CD1c-positive myeloid dendritic cell (primary cell): Measurements from ENCODE around the gene USB1.

ENCODE experiments used
- DNase-seq: peaks from one replicate; pipeline ENCODE4 v3.0.0-alpha.2; 2016; ENCODE audit errors: extremely low spot score

The USB1 gene

GRCh38 chr16:58018803-58019202 lies 17.6 kb downstream of the USB1 start:
- no peak for DNase-seq

GRCh38 chr16:58019866-58020538 lies 18.8 kb downstream of the USB1 start:
- no peak for DNase-seq

GRCh38 chr16:58020628-58021521 lies 19.7 kb downstream of the USB1 start:
- peak; percentile 49 for DNase-seq

- no peak for DNase-seq
Measured at GRCh38 chr16:58021661-58022551, 20.7 kb downstream of the USB1 start.

- no peak for DNase-seq
Measured at GRCh38 chr16:58022601-58023371, 21.6 kb downstream of the USB1 start.

- peak; percentile 21 for DNase-seq
Measured at GRCh38 chr16:58024486-58025350, 23.5 kb downstream of the USB1 start.

- peak; percentile 42 for DNase-seq
Measured at GRCh38 chr16:58025351-58026138, 24.3 kb downstream of the USB1 start, which contains the start of gene MMP15. TSS of gene MMP15 (plus strand) at chr16:58025754. CDS start at chr16:58026351, 597 bp downstream.

- DNase-seq: peak; percentile 13
Measured at GRCh38 chr16:58026139-58026704, 25.0 kb downstream of the USB1 start.

GRCh38 chr16:58026705-58027160 lies 25.5 kb downstream of the USB1 start:
- no peak for DNase-seq

- DNase-seq: no peak
Measured at GRCh38 chr16:58027161-58027915, 26.1 kb downstream of the USB1 start.

- DNase-seq: no peak
Measured at GRCh38 chr16:58027916-58028455, 26.8 kb downstream of the USB1 start.

- DNase-seq: no peak
Measured at GRCh38 chr16:58028541-58029070, 27.4 kb downstream of the USB1 start.

GRCh38 chr16:58029410-58029809 lies 28.2 kb downstream of the USB1 start:
- no peak for DNase-seq

- no peak for DNase-seq
Measured at GRCh38 chr16:58030136-58030840, 29.1 kb downstream of the USB1 start.

- no peak for DNase-seq
Measured at GRCh38 chr16:58031016-58031800, 30.0 kb downstream of the USB1 start.

GRCh38 chr16:58032710-58033293 lies 31.6 kb downstream of the USB1 start:
- DNase-seq: no peak
